Prostate gland (tissue), 2 donors: ENCODE measurements around the gene CTH. TPM values are rescaled to one million over a fixed set of nuclear protein-coding genes. Genes with fewer than 3 reads are reported as not detected.
"Not testable (repeated sequence)": the region's sequence is repeated elsewhere in the genome, so short reads cannot be mapped to it uniquely, and the experiment has no call there.

ENCODE experiments used
- DNase-seq: peaks from one replicate; pipeline ENCODE4 v3.0.0-alpha.2; 2019; ENCODE audit warnings: low spot score
- H3K27ac ChIP-seq, 2 donors: fragments of 200-600 bp; sonication (generic); 2 replicates each; pipeline ENCODE4 v1.5.1; 2017 to 2019
- H3K27me3 ChIP-seq: fragments of 200-600 bp; sonication (generic); replicated peaks from 2 replicates; pipeline ENCODE4 v1.5.1; 2019; ENCODE audit not compliant: insufficient read depth
- H3K36me3 ChIP-seq, 2 donors: fragments of 200-600 bp; sonication (generic); 1 replicate in 1 of 2; 2 replicates in 1 of 2; pipeline versions ENCODE4 v1.5.1 to v1.8.1; 2017 to 2019
- H3K4me1 ChIP-seq: fragments of 200-600 bp; sonication (generic); replicated peaks from 2 replicates; pipeline ENCODE4 v1.5.1; 2019
- H3K4me3 ChIP-seq, 2 donors: fragments of 200-600 bp; sonication (generic); 2 replicates each; pipeline ENCODE4 v1.5.1; 2017 to 2019
- H3K9me3 ChIP-seq: fragments of 200-600 bp; sonication (generic); 2 replicates; pipeline ENCODE4 v1.5.1; 2017
- POLR2A ChIP-seq: fragments of 450-650 bp; IDR thresholded peaks from one replicate; pipeline ENCODE4 v1.6.1; 2016; ENCODE audit warnings: antibody characterized with exemption, mild to moderate bottlenecking
- POLR2AphosphoS5 ChIP-seq: sonication (generic); formaldehyde crosslinking; IDR thresholded peaks from one replicate; pipeline ENCODE4 v1.6.1; 2017; ENCODE audit warnings: antibody characterized with exemption
- WGBS: methylation state at CpG from one replicate; pipeline ENCODE4 v1.1.5; 2018; 5-methylcytosine and 5-hydroxymethylcytosine counted together
- intact Hi-C: fragments of 100-400 bp; cut with DNase I; formaldehyde crosslinking; loops from one replicate; pipeline ENCODE4 v1.14.2; 2022
- total RNA-seq, 2 donors: library from RNA; depleted of rRNA; stranded (reverse); fragments of >200 nt; gene quantifications; one replicate each; pipeline ENCODE4 v1.1.0, GENCODE V29; 2016
- TF ChIP-seq, protein P1 (sequence below), 4 experiments: fragments of 200-600 bp in 2 of 4; fragments of 450-650 bp in 2 of 4; sonication (generic) in 2 of 4; IDR thresholded peaks; 1 replicate in 3 of 4; 2 replicates in 1 of 4; pipeline ENCODE4 v1.5.1; 2016 to 2019; ENCODE audit warnings: antibody characterized with exemption in 4 of 4, mild to moderate bottlenecking in 2 of 4, moderate library complexity in 2 of 4

The CTH gene
- total RNA-seq, 2 donors from 2014 or later: 8.1 to 12.7 TPM

GRCh38 chr1:70372426-70372825, 38.6 kb upstream of the CTH start:
- Histone ChIP-seq H3K4me1 (no peaks in the 10 kb centered on the region), H3K27me3 (no peaks in the 10 kb centered on the region), H3K36me3 (no peaks in the 10 kb centered on the region), H3K4me3 (no peak overlapping the region), H3K27ac (no peak overlapping the region), H3K9me3 (no peaks in the 10 kb centered on the region)
- WGBS: 73% methylated on average over 4 of the region's 4 CpGs
- intact Hi-C loops: no loop called here
- TF ChIP-seq POLR2AphosphoS5: no peak
- TF ChIP-seq POLR2A: no peak
- TF ChIP-seq, protein P1, sequence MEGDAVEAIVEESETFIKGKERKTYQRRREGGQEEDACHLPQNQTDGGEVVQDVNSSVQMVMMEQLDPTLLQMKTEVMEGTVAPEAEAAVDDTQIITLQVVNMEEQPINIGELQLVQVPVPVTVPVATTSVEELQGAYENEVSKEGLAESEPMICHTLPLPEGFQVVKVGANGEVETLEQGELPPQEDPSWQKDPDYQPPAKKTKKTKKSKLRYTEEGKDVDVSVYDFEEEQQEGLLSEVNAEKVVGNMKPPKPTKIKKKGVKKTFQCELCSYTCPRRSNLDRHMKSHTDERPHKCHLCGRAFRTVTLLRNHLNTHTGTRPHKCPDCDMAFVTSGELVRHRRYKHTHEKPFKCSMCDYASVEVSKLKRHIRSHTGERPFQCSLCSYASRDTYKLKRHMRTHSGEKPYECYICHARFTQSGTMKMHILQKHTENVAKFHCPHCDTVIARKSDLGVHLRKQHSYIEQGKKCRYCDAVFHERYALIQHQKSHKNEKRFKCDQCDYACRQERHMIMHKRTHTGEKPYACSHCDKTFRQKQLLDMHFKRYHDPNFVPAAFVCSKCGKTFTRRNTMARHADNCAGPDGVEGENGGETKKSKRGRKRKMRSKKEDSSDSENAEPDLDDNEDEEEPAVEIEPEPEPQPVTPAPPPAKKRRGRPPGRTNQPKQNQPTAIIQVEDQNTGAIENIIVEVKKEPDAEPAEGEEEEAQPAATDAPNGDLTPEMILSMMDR (IDR thresholded peaks at IDR 0.05): no peak
- no peak for DNase-seq

- intact Hi-C loops, H3K9me3 ChIP-seq, H3K27ac ChIP-seq, H3K27me3 ChIP-seq, H3K4me3 ChIP-seq, H3K4me1 ChIP-seq, DNase-seq, H3K36me3 ChIP-seq: not testable (repeated sequence)
- WGBS: 79% methylated on average over 2 of the region's 2 CpGs
These were observed 37.5 kb upstream of the CTH start for GRCh38 chr1:70373580-70373979.

DNA sequence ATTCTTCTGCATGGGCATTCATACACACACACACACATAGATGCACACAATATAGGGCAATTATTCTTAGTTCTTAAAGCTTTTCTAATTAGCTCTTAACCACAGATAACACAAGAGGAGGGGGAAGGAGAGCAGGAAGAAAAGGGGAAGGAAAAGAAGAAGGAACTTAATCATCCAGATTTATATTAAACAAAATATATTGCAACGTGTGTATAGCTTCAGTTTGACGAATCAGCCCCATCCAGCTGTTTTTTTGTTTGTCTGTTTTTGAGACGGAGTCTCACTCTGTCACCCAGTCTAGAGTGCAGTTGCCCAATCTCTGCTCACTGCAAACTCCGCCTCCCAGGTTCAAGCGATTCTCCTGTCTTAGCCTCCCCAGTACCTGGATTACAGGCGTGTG, 34.9 kb upstream of the CTH start:
- Histone ChIP-seq H3K4me3 (no peak overlapping the region), H3K27ac (no peak overlapping the region), H3K9me3 (no peaks in the 10 kb centered on the region), H3K4me1 (no peaks in the 10 kb centered on the region), H3K36me3 (no peaks in the 10 kb centered on the region), H3K27me3 (no peaks in the 10 kb centered on the region)
- TF ChIP-seq, protein P1 (IDR thresholded peaks at IDR 0.05): no peak
- intact Hi-C loops: no loop called here
- DNase-seq: no peak
- 80% methylated on average over 6 of the region's 6 CpGs for WGBS

DNA sequence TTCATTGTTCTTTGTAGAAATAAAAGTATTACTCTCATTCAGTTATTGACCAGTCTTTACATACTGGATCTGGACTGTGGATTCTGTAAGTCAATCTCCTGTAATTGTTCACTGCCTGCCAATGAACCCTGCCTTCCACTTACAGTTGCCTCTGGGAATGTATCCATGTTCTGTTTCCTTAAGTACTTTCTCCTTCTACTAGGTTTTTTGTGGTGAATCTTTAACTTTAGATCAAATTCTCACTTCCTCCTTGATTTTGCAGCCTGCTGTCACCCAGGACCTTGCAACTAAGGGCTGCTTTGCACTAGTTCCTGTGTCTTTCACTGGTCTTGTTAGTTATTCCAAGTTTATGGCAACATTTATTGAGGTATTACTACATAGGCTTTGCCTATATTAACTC, 28.4 kb upstream of the CTH start:
- no peak for DNase-seq
- Histone ChIP-seq H3K27me3 (no peaks in the 10 kb centered on the region), H3K9me3 (no peaks in the 10 kb centered on the region), H3K4me3 (no peak overlapping the region), H3K4me1 (no peaks in the 10 kb centered on the region), H3K36me3 (no peaks in the 10 kb centered on the region), H3K27ac (no peak overlapping the region)
- intact Hi-C loops: no loop called here
- no peak for TF ChIP-seq POLR2AphosphoS5
- TF ChIP-seq, protein P1 (IDR thresholded peaks at IDR 0.05): no peak
- TF ChIP-seq POLR2A: no peak

DNA sequence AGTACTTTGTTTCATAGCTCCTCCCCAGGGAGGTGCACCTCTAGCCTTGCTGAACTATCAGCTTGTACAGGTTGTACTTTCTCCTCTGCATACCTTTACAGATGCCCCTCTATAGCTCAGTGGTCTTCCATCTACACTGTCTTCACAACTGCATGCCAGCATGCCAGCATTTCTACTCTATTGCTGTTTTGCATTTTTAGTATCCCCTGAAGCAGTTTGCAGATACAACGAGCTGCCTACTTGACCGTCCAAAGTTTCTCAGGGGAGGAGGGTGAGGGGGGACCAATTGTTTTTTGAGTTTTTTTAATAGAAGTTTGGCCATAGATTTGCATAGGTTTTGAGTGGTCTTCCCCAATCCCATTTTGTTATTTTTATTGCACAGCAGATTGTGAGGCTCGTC, 27.6 kb upstream of the CTH start:
- Histone ChIP-seq H3K4me1 (no peaks in the 10 kb centered on the region), H3K27ac (no peak overlapping the region), H3K27me3 (no peaks in the 10 kb centered on the region), H3K36me3 (no peaks in the 10 kb centered on the region), H3K4me3 (no peak overlapping the region), H3K9me3 (no peaks in the 10 kb centered on the region)
- DNase-seq: no peak
- 52% methylated on average over 3 of the region's 3 CpGs for WGBS
- intact Hi-C loops: no loop called here
- TF ChIP-seq POLR2AphosphoS5: no peak
- TF ChIP-seq POLR2A: no peak
- TF ChIP-seq, protein P1 (IDR thresholded peaks at IDR 0.05): no peak
